ENCODE measurements around the gene CCDC190. TPM values are rescaled to one million over a fixed set of nuclear protein-coding genes. Genes with fewer than 3 reads are reported as not detected.

The CCDC190 gene
- total and polyA plus RNA-seq, 8 donors: 0.92 to 2.4 TPM; not detected in 6

- DNase-seq: no peak
- Histone ChIP-seq H3K9me3 (no peaks in the 10 kb centered on the region), H3K36me3 (no peaks in the 10 kb centered on the region), H3K4me1 (peaks cover 0 to 16% (median 7%) of the 10 kb centered on the region in 4 donors), H3K27me3 (no peaks in the 10 kb centered on the region), H3K27ac (no peak overlapping the region), H3K4me3 (no peak overlapping the region)
- intact Hi-C loops (cut with DNase I; ENCODE audit: low total_unique reads): no loop called here
- TF ChIP-seq CTCF (IDR thresholded peaks at IDR 0.05) (no peak), EP300 (IDR thresholded peaks at IDR 0.05) (no peak), POLR2AphosphoS5 (IDR thresholded peaks at IDR 0.05) (no peak), POLR2A (IDR thresholded peaks at IDR 0.05) (no peak)
These were observed 32.6 kb upstream of the CCDC190 start for GRCh38 chr1:162893612-162893908.

GRCh38 chr1:162892906-162893611 is 32.1 kb upstream of the CCDC190 start:
- WGBS, 5 donors: 66 to 71% (median 69%) methylated on average over 5 of the region's 5 CpGs
- H3K9me3 ChIP-seq: no peaks in the 10 kb centered on the region
- H3K4me1 ChIP-seq: peaks cover 0 to 16% (median 7%) of the 10 kb centered on the region in 4 donors
- no peak overlapping the region for H3K27ac ChIP-seq
- H3K27me3 ChIP-seq: no peaks in the 10 kb centered on the region
- DNase-seq: no peak
- no peaks in the 10 kb centered on the region for H3K36me3 ChIP-seq
- intact Hi-C loops (cut with DNase I; ENCODE audit: low total_unique reads): no loop called here
- TF ChIP-seq EP300 (IDR thresholded peaks at IDR 0.05) (no peak), CTCF (IDR thresholded peaks at IDR 0.05) (no peak), POLR2A (IDR thresholded peaks at IDR 0.05) (no peak), POLR2AphosphoS5 (IDR thresholded peaks at IDR 0.05) (no peak)
- H3K4me3 ChIP-seq: no peak overlapping the region

- H3K27me3 ChIP-seq: no peaks in the 10 kb centered on the region
- TF ChIP-seq EP300 (IDR thresholded peaks at IDR 0.05): no peak
- TF ChIP-seq POLR2AphosphoS5 (IDR thresholded peaks at IDR 0.05): peak in 1 of 3 donors; percentile 7
- no peak for TF ChIP-seq CTCF (IDR thresholded peaks at IDR 0.05)
- TF ChIP-seq POLR2A (IDR thresholded peaks at IDR 0.05): no peak
- 23 to 60% (median 45%) methylated on average over 2 of the region's 2 CpGs for WGBS, 5 donors
- H3K9me3 ChIP-seq: no peaks in the 10 kb centered on the region
- peak in 1 of 2 donors; percentile 63 for DNase-seq
- peaks cover 0 to 16% (median 7%) of the 10 kb centered on the region in 4 donors for H3K4me1 ChIP-seq
- H3K36me3 ChIP-seq: no peaks in the 10 kb centered on the region
- intact Hi-C loops (cut with DNase I; ENCODE audit: low total_unique reads): loop anchor here (10.0 kb wide), 2 partner anchors 175 to 285 kb away; partner anchors contain the start of gene RGS4
- peak overlapping the region in 1 of 5 donors; percentile 14 for H3K27ac ChIP-seq
- H3K4me3 ChIP-seq: no peak overlapping the region
These were observed 29.0 kb upstream of the CCDC190 start for GRCh38 chr1:162889989-162890388.

GRCh38 chr1:162886705-162887104 is 25.7 kb upstream of the CCDC190 start:
- no peak for DNase-seq
- TF ChIP-seq EP300 (IDR thresholded peaks at IDR 0.05): no peak
- H3K4me3 ChIP-seq: no peak overlapping the region
- intact Hi-C loops (cut with DNase I; ENCODE audit: low total_unique reads): loop anchor here (10.0 kb wide), 2 partner anchors 178 to 288 kb away; partner anchors contain the start of gene RGS4
- 94 to 99% (median 96%) methylated on average over 2 of the region's 2 CpGs for WGBS, 5 donors
- H3K4me1 ChIP-seq: peaks cover 0 to 11% (median 7%) of the 10 kb centered on the region in 4 donors
- no peak overlapping the region for H3K27ac ChIP-seq
- no peaks in the 10 kb centered on the region for H3K9me3 ChIP-seq
- no peaks in the 10 kb centered on the region for H3K27me3 ChIP-seq
- H3K36me3 ChIP-seq: no peaks in the 10 kb centered on the region

GRCh38 chr1:162885265-162885664 is 24.3 kb upstream of the CCDC190 start:
- intact Hi-C loops (cut with DNase I; ENCODE audit: low total_unique reads): loop anchor here (10.0 kb wide), 2 partner anchors 180 to 290 kb away; partner anchors contain the start of gene RGS4
- H3K4me1 ChIP-seq: peaks cover 0 to 7% (median 6%) of the 10 kb centered on the region in 4 donors
- no peak overlapping the region for H3K27ac ChIP-seq
- no peak overlapping the region for H3K4me3 ChIP-seq
- H3K27me3 ChIP-seq: no peaks in the 10 kb centered on the region
- DNase-seq: no peak
- 9 to 26% (median 19%) methylated on average over 3 of the region's 3 CpGs for WGBS, 5 donors
- TF ChIP-seq POLR2AphosphoS5 (IDR thresholded peaks at IDR 0.05) (no peak), CTCF (IDR thresholded peaks at IDR 0.05) (no peak), EP300 (IDR thresholded peaks at IDR 0.05) (no peak), POLR2A (IDR thresholded peaks at IDR 0.05) (no peak)
- H3K9me3 ChIP-seq: no peaks in the 10 kb centered on the region
- no peaks in the 10 kb centered on the region for H3K36me3 ChIP-seq

Data from stomach (tissue), 9 donors.